Smooth muscle cell (in vitro differentiated cells): ENCODE results near the gene LEPR. TPM values are rescaled to one million over a fixed set of nuclear protein-coding genes. Genes with fewer than 3 reads are reported as not detected.
A peak's percentile ranks its signal among the peaks of the same experiment; 100 is the strongest.

Source experiments
- DNase-seq: peaks from one replicate; lab custom pipeline; 2025; ENCODE audit not compliant: unreplicated experiment; lab: John Stamatoyannopoulos, UW
- H2AFZ ChIP-seq: fragments of 200-600 bp; sonication (generic); 2 replicates; pipeline ENCODE4 v1.6.0; 2016; ENCODE audit warnings: antibody characterized with exemption, low read depth, mild to moderate bottlenecking
- H3F3A ChIP-seq: fragments of 200-600 bp; sonication (generic); 2 replicates; pipeline ENCODE4 v1.6.0; 2017; ENCODE audit warnings: antibody characterized with exemption, low read depth
- H3K27ac ChIP-seq: fragments of 200-600 bp; sonication (generic); 2 replicates; pipeline ENCODE4 v1.5.1; 2016; ENCODE audit warnings: low read depth, mild to moderate bottlenecking
- H3K27me3 ChIP-seq: fragments of 200-600 bp; sonication (generic); 2 replicates; pipeline ENCODE4 v1.6.1; 2016; ENCODE audit warnings: low read depth, mild to moderate bottlenecking
- H3K36me3 ChIP-seq: fragments of 200-600 bp; sonication (generic); 2 replicates; pipeline ENCODE4 v1.5.1; 2016; ENCODE audit warnings: low read depth
- H3K4me1 ChIP-seq: fragments of 200-600 bp; sonication (generic); 2 replicates; pipeline ENCODE4 v1.5.1; 2016; ENCODE audit warnings: low read depth
- H3K4me2 ChIP-seq: fragments of 200-600 bp; sonication (generic); 2 replicates; pipeline ENCODE4 v1.6.0; 2016; ENCODE audit warnings: mild to moderate bottlenecking
- H3K4me3 ChIP-seq: fragments of 200-600 bp; sonication (generic); 2 replicates; pipeline ENCODE4 v1.5.1; 2016; ENCODE audit warnings: mild to moderate bottlenecking
- H3K79me2 ChIP-seq: fragments of 200-600 bp; sonication (generic); 2 replicates; pipeline ENCODE4 v1.6.0; 2016; ENCODE audit warnings: low read depth, mild to moderate bottlenecking
- H3K9ac ChIP-seq: fragments of 200-600 bp; sonication (generic); 2 replicates; pipeline ENCODE4 v1.6.0; 2016; ENCODE audit warnings: low read depth
- H3K9me3 ChIP-seq: fragments of 200-600 bp; sonication (generic); replicated peaks from 2 replicates; pipeline ENCODE4 v1.5.1; 2016; ENCODE audit warnings: low read depth
- H4K20me1 ChIP-seq: fragments of 200-600 bp; sonication (generic); 2 replicates; pipeline ENCODE4 v1.6.0; 2016; ENCODE audit warnings: low read depth
- WGBS: methylation state at CpG from one replicate; pipeline ENCODE4 v1.1.7; 2016; ENCODE audit warnings: low lambda C conversion rate; 5-methylcytosine and 5-hydroxymethylcytosine counted together
- polyA plus RNA-seq: library from polyadenylated mRNA; unstranded; fragments of >200 nt; fragmentation: Nextera tagmentation; extraction: Ambion mirVana; gene quantifications from 2 replicates; pipeline ENCODE4 v1.2.1, GENCODE V29; 2016
- total RNA-seq: library from RNA; depleted of rRNA; stranded (reverse); fragments of >200 nt; gene quantifications from 2 replicates; pipeline ENCODE4 v1.2.3, GENCODE V29; 2014
- TF ChIP-seq, protein P1 (sequence below): fragments of 200-600 bp; sonication (generic); IDR thresholded peaks from 2 replicates; pipeline ENCODE4 v1.5.1; 2017; ENCODE audit warnings: borderline replicate concordance, mild to moderate bottlenecking, antibody characterized with exemption; ENCODE audit not compliant: insufficient read depth, poor library complexity, severe bottlenecking

Gene LEPR
- total and polyA plus RNA-seq, 2 experiments from 2014 or later, result 9.3 to 15.1 TPM

DNA sequence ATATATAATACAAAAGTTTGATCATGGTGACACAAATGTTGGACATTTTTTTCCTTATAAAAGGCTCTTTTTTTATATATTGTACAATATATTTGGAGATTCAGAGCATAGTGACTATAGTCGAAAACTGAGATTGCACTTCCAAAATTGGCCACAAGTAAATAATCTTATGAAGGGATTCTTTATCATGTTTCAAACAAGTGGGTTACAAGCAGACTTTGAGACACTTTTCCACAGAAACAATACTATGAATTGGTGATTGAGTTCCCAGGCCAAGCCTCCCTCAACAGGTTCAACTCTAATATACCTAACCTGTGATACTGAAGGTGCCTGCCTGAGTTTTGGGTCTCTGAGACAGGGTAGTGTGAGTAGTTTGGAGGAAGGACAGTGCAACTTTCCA is 13.8 kb downstream of the LEPR start:
- Histone ChIP-seq H4K20me1 (peaks cover 24% of the 10 kb centered on the region), H3K4me1 (peaks cover 34% of the 10 kb centered on the region), H3K27ac (peak overlapping the region; percentile 44), H3K9me3 (no peaks in the 10 kb centered on the region), H2AFZ (no peak overlapping the region), H3K4me3 (no peak overlapping the region), H3K4me2 (no peak overlapping the region), H3K27me3 (no peaks in the 10 kb centered on the region), H3K9ac (no peak overlapping the region), H3F3A (peaks cover 19% of the 10 kb centered on the region), H3K79me2 (peaks cover 21% of the 10 kb centered on the region), H3K36me3 (no peaks in the 10 kb centered on the region)
- WGBS, result 100% methylated on average over 1 of the region's 1 CpG
- DNase-seq, result no peak
- TF ChIP-seq, protein P1, sequence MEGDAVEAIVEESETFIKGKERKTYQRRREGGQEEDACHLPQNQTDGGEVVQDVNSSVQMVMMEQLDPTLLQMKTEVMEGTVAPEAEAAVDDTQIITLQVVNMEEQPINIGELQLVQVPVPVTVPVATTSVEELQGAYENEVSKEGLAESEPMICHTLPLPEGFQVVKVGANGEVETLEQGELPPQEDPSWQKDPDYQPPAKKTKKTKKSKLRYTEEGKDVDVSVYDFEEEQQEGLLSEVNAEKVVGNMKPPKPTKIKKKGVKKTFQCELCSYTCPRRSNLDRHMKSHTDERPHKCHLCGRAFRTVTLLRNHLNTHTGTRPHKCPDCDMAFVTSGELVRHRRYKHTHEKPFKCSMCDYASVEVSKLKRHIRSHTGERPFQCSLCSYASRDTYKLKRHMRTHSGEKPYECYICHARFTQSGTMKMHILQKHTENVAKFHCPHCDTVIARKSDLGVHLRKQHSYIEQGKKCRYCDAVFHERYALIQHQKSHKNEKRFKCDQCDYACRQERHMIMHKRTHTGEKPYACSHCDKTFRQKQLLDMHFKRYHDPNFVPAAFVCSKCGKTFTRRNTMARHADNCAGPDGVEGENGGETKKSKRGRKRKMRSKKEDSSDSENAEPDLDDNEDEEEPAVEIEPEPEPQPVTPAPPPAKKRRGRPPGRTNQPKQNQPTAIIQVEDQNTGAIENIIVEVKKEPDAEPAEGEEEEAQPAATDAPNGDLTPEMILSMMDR, result no peak

DNA sequence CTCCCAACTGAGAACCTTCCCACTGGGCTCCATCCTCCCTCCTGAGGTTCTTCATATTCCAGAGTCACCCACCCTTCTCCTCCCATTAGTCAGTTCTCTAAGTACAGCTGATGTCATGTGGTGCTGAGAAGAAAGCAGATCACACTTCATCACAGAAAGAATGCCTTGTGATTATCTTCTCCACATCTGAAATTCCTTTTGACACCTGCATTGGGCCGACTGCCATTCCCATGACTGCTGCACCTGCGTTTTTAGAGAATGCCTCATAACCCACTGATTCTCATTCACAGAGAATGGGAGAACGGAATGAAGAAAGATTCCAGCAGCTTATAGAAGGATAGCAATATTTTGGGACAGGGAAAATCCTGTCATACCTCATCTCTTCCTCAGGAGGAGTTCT is 14.3 kb downstream of the LEPR start:
- Histone ChIP-seq H3K9me3 (no peaks in the 10 kb centered on the region), H3F3A (peaks cover 16% of the 10 kb centered on the region), H4K20me1 (peaks cover 24% of the 10 kb centered on the region), H3K79me2 (peaks cover 21% of the 10 kb centered on the region), H2AFZ (no peak overlapping the region), H3K4me1 (peaks cover 29% of the 10 kb centered on the region), H3K27me3 (no peaks in the 10 kb centered on the region), H3K36me3 (no peaks in the 10 kb centered on the region), H3K9ac (no peak overlapping the region), H3K27ac (peak overlapping the region; percentile 44), H3K4me3 (no peak overlapping the region), H3K4me2 (no peak overlapping the region)
- TF ChIP-seq, protein P1, result no peak
- 49% methylated on average over 3 of the region's 3 CpGs for WGBS
- DNase-seq, result no peak

DNA sequence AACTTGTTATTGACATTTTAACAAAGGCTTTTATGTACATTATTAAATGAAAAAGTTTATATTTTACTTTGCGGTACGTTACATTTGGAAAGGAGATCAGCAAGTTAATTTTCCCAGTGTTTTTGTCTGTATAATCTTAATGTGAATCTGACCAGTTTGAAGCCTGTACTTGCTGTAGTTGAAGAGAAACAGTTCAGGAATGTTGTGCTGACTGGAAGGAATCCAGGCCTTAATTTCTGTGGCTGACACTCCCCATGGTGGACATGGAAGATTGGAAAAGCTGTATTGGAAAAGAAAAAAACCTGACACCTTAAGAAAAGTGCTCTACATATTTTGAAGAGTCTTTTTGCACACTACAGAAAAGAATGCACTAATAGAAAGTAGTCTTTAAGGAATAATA is 15.5 kb downstream of the LEPR start:
- Histone ChIP-seq H3K9me3 (no peaks in the 10 kb centered on the region), H3K79me2 (peaks cover 19% of the 10 kb centered on the region), H3K4me1 (peaks cover 22% of the 10 kb centered on the region), H3K27me3 (no peaks in the 10 kb centered on the region), H2AFZ (no peak overlapping the region), H3K4me3 (no peak overlapping the region), H3F3A (peaks cover 13% of the 10 kb centered on the region), H3K4me2 (peak overlapping the region; percentile 52), H4K20me1 (peaks cover 20% of the 10 kb centered on the region), H3K9ac (no peak overlapping the region), H3K36me3 (no peaks in the 10 kb centered on the region), H3K27ac (peak overlapping the region; percentile 60)
- WGBS, result 28% methylated on average over 2 of the region's 2 CpGs
- TF ChIP-seq, protein P1, result no peak
- no peak for DNase-seq

DNA sequence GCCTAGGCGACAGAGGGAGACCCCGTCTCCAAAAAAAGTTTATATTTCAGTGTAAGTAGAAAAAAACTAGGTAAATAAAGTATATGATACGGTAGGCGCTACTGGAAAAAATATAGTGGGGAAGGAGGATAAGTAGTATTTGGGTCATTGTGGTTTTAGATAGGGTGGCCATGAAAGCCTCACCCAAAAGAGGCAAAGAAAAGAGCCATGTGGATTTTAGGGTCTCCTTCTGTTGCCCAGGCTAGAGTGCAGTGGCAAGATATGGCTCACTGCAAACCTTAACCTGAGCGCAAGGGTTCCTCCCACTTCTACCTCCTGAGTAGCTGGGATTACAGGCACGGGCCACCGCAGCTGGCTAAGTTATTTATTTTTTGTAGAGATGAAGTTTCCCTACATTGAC is 17.1 kb downstream of the LEPR start:
- H3K79me2 ChIP-seq, result peaks cover 3% of the 10 kb centered on the region
- no peaks in the 10 kb centered on the region for H3K27me3 ChIP-seq
- H3K9me3 ChIP-seq, result no peaks in the 10 kb centered on the region
- H3K4me1 ChIP-seq, result peaks cover 8% of the 10 kb centered on the region
- H3K27ac ChIP-seq, result no peak overlapping the region
- no peak overlapping the region for H2AFZ ChIP-seq
- 98% methylated on average over 7 of the region's 7 CpGs for WGBS
- no peak overlapping the region for H3K4me2 ChIP-seq
- H4K20me1 ChIP-seq, result peaks cover 12% of the 10 kb centered on the region
- no peaks in the 10 kb centered on the region for H3K36me3 ChIP-seq
- TF ChIP-seq, protein P1, result no peak
- no peak overlapping the region for H3K4me3 ChIP-seq
- DNase-seq, result no peak
- no peak overlapping the region for H3K9ac ChIP-seq
- H3F3A ChIP-seq, result peaks cover 13% of the 10 kb centered on the region
